GM12878 (cell line): ENCODE measurements around the gene NLRC5. TPM values are rescaled to one million over a fixed set of nuclear protein-coding genes. Genes with fewer than 3 reads are reported as not detected.

ENCODE experiments used
- ATAC-seq: fragments of 200-7000 bp; cut with Tn5 transposase; 3 replicates; pipeline ENCODE4 v1.9.1; 2020; ENCODE audit warnings: mild to moderate bottlenecking, moderate library complexity
- BruUV-seq: library from RNA; stranded (reverse); fragments of 400-500 nt; replicated peaks from 2 replicates; lab custom pipeline; 2021; lab: Mats Ljungman, UMichigan
- CTCF ChIA-PET: fragments of 300-600 bp; sonication (Branson Sonifier 250); formaldehyde crosslinking; extraction: SDS; loops from one replicate; lab custom pipeline; 2021; ENCODE audit warnings: inconsistent platforms; lab: Yijun Ruan, JAX
- POLR2A ChIA-PET: fragments of 350-600 bp; formaldehyde crosslinking; extraction: SDS; loops from one replicate; lab custom pipeline; 2021; ENCODE audit warnings: inconsistent platforms; lab: Charles Lee
- RAD21 ChIA-PET: fragments of 300-600 bp; sonication (Branson Sonifier 250); formaldehyde crosslinking; loops from one replicate; lab custom pipeline; 2023; ENCODE audit warnings: antibody characterized with exemption; ENCODE audit not compliant: unreplicated experiment; lab: Charles Lee
- SMC1A ChIA-PET: fragments of 300-600 bp; sonication (Branson Sonifier 250); formaldehyde crosslinking; loops from one replicate; lab custom pipeline; 2023; ENCODE audit not compliant: unreplicated experiment, uncharacterized antibody; lab: Charles Lee
- DNase-seq: peaks from one replicate; pipeline ENCODE4 v3.0.0-alpha.2; 2011; ENCODE audit warnings: low read depth, low spot score
- FAIRE-seq: peaks from 3 replicates; lab custom pipeline; 2011; peaks lifted over from hg19 to GRCh38; lab: Jason Lieb, UNC
- H2AFZ ChIP-seq: 2 replicates; pipeline ENCODE4 v1.6.0; 2011; ENCODE audit warnings: low read depth, low read length, control low read depth; ENCODE audit not compliant: control insufficient read depth
- H3K27ac ChIP-seq: 2 replicates; pipeline ENCODE4 v1.5.1; 2011; ENCODE audit warnings: control low read depth; ENCODE audit not compliant: control insufficient read depth, insufficient read depth
- H3K27me3 ChIP-seq, 2 experiments: replicated peaks in 1 of 2; 2 replicates each; pipeline versions ENCODE4 v1.6.0 to v1.6.1; 2011; ENCODE audit warnings: low read length in 1 of 2; ENCODE audit not compliant: control insufficient read depth in 2 of 2, insufficient read depth in 2 of 2
- H3K36me3 ChIP-seq, 2 experiments: 2 replicates each; pipeline ENCODE4 v1.5.1; 2011; ENCODE audit warnings: low read length in 1 of 2; ENCODE audit not compliant: control insufficient read depth in 2 of 2, insufficient read depth in 2 of 2
- H3K4me1 ChIP-seq: 2 replicates; pipeline ENCODE4 v1.6.1; 2011; ENCODE audit warnings: mild to moderate bottlenecking, low read length, moderate library complexity, mixed read lengths; ENCODE audit not compliant: control insufficient read depth, insufficient read depth
- H3K4me2 ChIP-seq: 2 replicates; pipeline ENCODE4 v1.6.0; 2011; ENCODE audit warnings: control low read depth; ENCODE audit not compliant: control insufficient read depth, insufficient read depth
- H3K4me3 ChIP-seq: fragments of 200-600 bp; sonication (generic); 2 replicates; pipeline ENCODE4 v1.5.1; 2016
- H3K79me2 ChIP-seq: 2 replicates; pipeline ENCODE4 v1.6.0; 2011; ENCODE audit warnings: low read length; ENCODE audit not compliant: control insufficient read depth, insufficient read depth
- H3K9ac ChIP-seq: 2 replicates; pipeline ENCODE4 v1.8.0; 2011; ENCODE audit warnings: low read length, control low read depth, mixed read lengths; ENCODE audit not compliant: control insufficient read depth, insufficient read depth
- H3K9me3 ChIP-seq: replicated peaks from 3 replicates; pipeline ENCODE4 v1.5.1; 2011; ENCODE audit warnings: mild to moderate bottlenecking, low read length; ENCODE audit not compliant: control insufficient read depth, insufficient read depth
- H4K20me1 ChIP-seq: 2 replicates; pipeline ENCODE4 v1.6.0; 2011; ENCODE audit not compliant: control insufficient read depth, insufficient read depth
- CBX5 ChIP-seq: sonication (generic); IDR thresholded peaks from 2 replicates; pipeline ENCODE4 v1.6.1; 2016; ENCODE audit warnings: low read depth, moderate library complexity, mild to moderate bottlenecking, inconsistent platforms
- EP300 ChIP-seq, 2 experiments: fragments of 150-350 bp in 1 of 2; IDR thresholded peaks; 2 replicates each; pipeline ENCODE4 v1.6.1; 2011 to 2012; ENCODE audit warnings: low read depth in 2 of 2, low read length in 2 of 2, borderline replicate concordance in 1 of 2, improper control_type of control experiment in 1 of 2, inconsistent platforms in 1 of 2; ENCODE audit not compliant: control insufficient read depth in 1 of 2
- GABPA ChIP-seq: IDR thresholded peaks from 2 replicates; pipeline ENCODE4 v1.6.1; 2014; ENCODE audit warnings: antibody characterized with exemption, low read depth, mild to moderate bottlenecking, inconsistent platforms
- HDGF ChIP-seq: fragments of 450-650 bp; IDR thresholded peaks from 2 replicates; pipeline ENCODE4 v1.6.1; 2016; ENCODE audit warnings: antibody characterized with exemption
- IKZF2 ChIP-seq, 2 experiments: fragments of 450-650 bp; IDR thresholded peaks; 2 replicates each; pipeline ENCODE4 v1.6.1; 2017; ENCODE audit warnings: mild to moderate bottlenecking in 2 of 2, moderate library complexity in 2 of 2
- MLLT1 ChIP-seq: fragments of 450-650 bp; IDR thresholded peaks from 2 replicates; pipeline ENCODE4 v1.6.1; 2016; ENCODE audit warnings: mild to moderate bottlenecking
- MYB ChIP-seq: fragments of 150-350 bp; IDR thresholded peaks from 2 replicates; pipeline ENCODE4 v1.6.1; 2014; ENCODE audit warnings: mild to moderate bottlenecking, low read depth, low read length, borderline replicate concordance
- NR2C1 ChIP-seq: fragments of 450-650 bp; IDR thresholded peaks from 2 replicates; pipeline ENCODE4 v1.6.1; 2017; ENCODE audit warnings: antibody characterized with exemption, mild to moderate bottlenecking, moderate library complexity
- NRF1 ChIP-seq: conservative IDR thresholded peaks from 2 replicates; pipeline ENCODE4 v1.6.1; 2011; ENCODE audit warnings: mild to moderate bottlenecking, low read depth, low read length, improper control_type of control experiment
- PAX5 ChIP-seq: IDR thresholded peaks from 2 replicates; pipeline ENCODE4 v1.6.1; 2011; ENCODE audit warnings: low read depth, low read length, borderline replicate concordance
- PKNOX1 ChIP-seq: fragments of 450-650 bp; IDR thresholded peaks from 2 replicates; pipeline ENCODE4 v1.6.1; 2016; ENCODE audit warnings: mild to moderate bottlenecking
- RFX5 ChIP-seq: IDR thresholded peaks from 2 replicates; pipeline ENCODE4 v1.6.1; 2011; ENCODE audit warnings: low read depth, low read length, improper control_type of control experiment
- SPI1 ChIP-seq: IDR thresholded peaks from 2 replicates; pipeline ENCODE4 v1.6.1; 2011; ENCODE audit warnings: low read depth, mild to moderate bottlenecking, low read length, moderate library complexity, borderline replicate concordance; ENCODE audit not compliant: insufficient read depth
- TAF1 ChIP-seq: IDR thresholded peaks from 2 replicates; pipeline ENCODE4 v1.6.1; 2011; ENCODE audit warnings: mild to moderate bottlenecking, low read depth, low read length, borderline replicate concordance
- TBL1XR1 ChIP-seq: IDR thresholded peaks from 2 replicates; pipeline ENCODE4 v1.6.1; 2012; ENCODE audit warnings: low read depth, low read length, improper control_type of control experiment
- WGBS: methylation state at CpG from one replicate; pipeline ENCODE4 v1.1.6; 2016; ENCODE audit warnings: low lambda C conversion rate; ENCODE audit not compliant: insufficient replicate concordance, insufficient coverage; ENCODE audit errors: missing lambda C conversion rate; 5-methylcytosine and 5-hydroxymethylcytosine counted together
- in situ Hi-C: fragments of 300-500 bp; cut with MboI; formaldehyde crosslinking; loops from 9 replicates; pipeline ENCODE4 v1.14.3; 2018; ENCODE audit warnings: mixed read lengths
- intact Hi-C: fragments of 100-400 bp; cut with micrococcal nuclease; formaldehyde crosslinking; loops from one replicate; pipeline ENCODE4 v1.14.2; 2022; ENCODE audit not compliant: unreplicated experiment
- polyA plus RNA-seq, 11 experiments: library from polyadenylated mRNA; depleted of rRNA in 4 of 11; unstranded in 6 of 11; stranded (reverse) in 5 of 11; fragments of >200 nt; fragmentation: Nextera tagmentation in 4 of 11; fragmentation: Illumina TruSeq in 1 of 11; extraction: Ambion mirVana in 4 of 11; extraction: Trizol in 1 of 11; gene quantifications; 1 replicate in 1 of 11; 2 replicates in 10 of 11; pipeline versions ENCODE4 v1.2.1 to v1.2.3, GENCODE V29; 2011 to 2016; ENCODE audit warnings: inconsistent platforms in 2 of 11, missing spikeins in 2 of 11, low read depth in 1 of 11
- total RNA-seq, 4 experiments: library from RNA; depleted of rRNA in 3 of 4; stranded (reverse); fragments of >200 nt in 3 of 4; fragmentation: Illumina TruSeq in 1 of 4; extraction: Trizol in 1 of 4; gene quantifications; 2 replicates each; pipeline versions ENCODE4 v1.2.1 to v1.2.3, GENCODE V29; 2013 to 2021

NLRC5 gene
- total and polyA plus RNA-seq, 10 of the 15 experiments (the other 5 are each of a cell fraction or from before 2014, with no cell fraction given) = 13.1 to 105 (median 57.3) TPM

- H4K20me1 ChIP-seq = no peaks in the 10 kb centered on the region
- H3K27me3 ChIP-seq = no peaks in the 10 kb centered on the region
- H3K4me1 ChIP-seq = peaks cover 54% of the 10 kb centered on the region
- DNase-seq = no peak
- in situ Hi-C loops = no loop called here
- POLR2A ChIA-PET = interaction anchor here (0.8 to 17.6 kb wide), 6 partner anchors 8 to 36 kb away, joined by 3 to 343 read pairs (median 4); partner anchors contain the start of gene NLRC5
- FAIRE-seq = no peak
- intact Hi-C loops = no loop called here
- H2AFZ ChIP-seq = no peak overlapping the region
- no peaks in the 10 kb centered on the region for H3K9me3 ChIP-seq
- TF ChIP-seq HDGF = peak; percentile 42; the same call in 1 of the 2 replicates
- TF ChIP-seq IKZF2 (IDR thresholded peaks at IDR 0.05) = peak in 1 of 2 experiments; percentile 9; a peak in 1 of 4 replicates
- no peak for TF ChIP-seq NR2C1
- H3K36me3 ChIP-seq = no peaks in the 10 kb centered on the region
- RAD21 ChIA-PET = interaction anchor here (11.3 to 22.4 kb wide), 4 partner anchors 7 to 65 kb away, joined by 108 to 473 read pairs (median 376); partner anchors contain the start of genes CETP and NLRC5
- H3K79me2 ChIP-seq = no peaks in the 10 kb centered on the region
- no TSS peak for BruUV-seq
- H3K9ac ChIP-seq = no peak overlapping the region
- WGBS = 90% methylated on average over 10 of the region's 10 CpGs
- H3K27ac ChIP-seq = no peak overlapping the region
- no peak overlapping the region for H3K4me3 ChIP-seq
- no peak for ATAC-seq
- H3K4me2 ChIP-seq = no peak overlapping the region
- SMC1A ChIA-PET = interaction anchor here (1.3 to 31.6 kb wide), 5 partner anchors 9 to 66 kb away, joined by 4 to 604 read pairs (median 83); partner anchors contain the start of genes CETP and NLRC5
- CTCF ChIA-PET = interaction anchor here (0.5 to 19.4 kb wide), 3 partner anchors 5 to 689 kb away, joined by 3 to 420 read pairs (median 420); partner anchors contain the start of genes CETP and NLRC5
Measured at GRCh38 chr16:56975714-56976113, 13.6 kb upstream of the NLRC5 start.

GRCh38 chr16:56977216-56977615, 12.1 kb upstream of the NLRC5 start:
- in situ Hi-C loops (no loop called here), intact Hi-C loops (no loop called here)
- no peak overlapping the region for H3K4me3 ChIP-seq
- FAIRE-seq (no peak), DNase-seq (no peak), ATAC-seq (no peak)
- no peaks in the 10 kb centered on the region for H3K36me3 ChIP-seq
- H3K9me3 ChIP-seq = no peaks in the 10 kb centered on the region
- no peak overlapping the region for H3K27ac ChIP-seq
- peaks cover 53% of the 10 kb centered on the region for H3K4me1 ChIP-seq
- H3K9ac ChIP-seq = no peak overlapping the region
- no TSS peak for BruUV-seq
- H3K79me2 ChIP-seq = no peaks in the 10 kb centered on the region
- RAD21 ChIA-PET = interaction anchor here (1.2 to 22.4 kb wide), 4 partner anchors 9 to 64 kb away, joined by 3 to 473 read pairs (median 242); partner anchors contain the start of gene CETP
- SMC1A ChIA-PET = interaction anchor here (1.2 to 31.6 kb wide), 8 partner anchors 7 to 69 kb away, joined by 3 to 604 read pairs (median 14); partner anchors contain the start of genes CETP and NLRC5
- H3K27me3 ChIP-seq = no peaks in the 10 kb centered on the region
- CTCF ChIA-PET = interaction anchor here (1.3 to 19.4 kb wide), 5 partner anchors 10 to 69 kb away, joined by 3 to 420 read pairs (median 5); partner anchors contain the start of genes CETP and NLRC5
- H4K20me1 ChIP-seq = no peaks in the 10 kb centered on the region
- WGBS = 88% methylated on average over 6 of the region's 6 CpGs
- no peak overlapping the region for H3K4me2 ChIP-seq
- no peak overlapping the region for H2AFZ ChIP-seq
- POLR2A ChIA-PET = interaction anchor here (2.9 to 17.6 kb wide), 4 partner anchors 6 to 65 kb away, joined by 10 to 343 read pairs (median 280); partner anchors contain the start of gene NLRC5
- TF ChIP-seq SPI1 (no peak), TBL1XR1 (no peak), MLLT1 (no peak), PAX5 (no peak), PKNOX1 (no peak), NRF1 (no peak), GABPA (no peak), TAF1 (no peak), EP300 (IDR thresholded peaks at IDR 0.05; ENCODE audit: borderline replicate concordance in 1 of 2, control insufficient read depth in 1 of 2, low read depth in 2 of 2, low read length in 2 of 2) (no peak), CBX5 (no peak), MYB (no peak), RFX5 (no peak)
